HG02588 (cell line): Measurements from ENCODE around the gene PDE8A.
"Not testable (repeated sequence)": the region's sequence is repeated elsewhere in the genome, so short reads cannot be mapped to it uniquely, and the experiment has no call there.

ENCODE experiments used
- ATAC-seq: cut with Tn5 transposase; IDR thresholded peaks from one replicate; pipeline ENCODE4 v1.9.1; 2021; ENCODE audit warnings: mild to moderate bottlenecking, moderate library complexity; ENCODE audit not compliant: unreplicated experiment

The PDE8A gene

GRCh38 chr15:85008474-85009260, 27.0 kb downstream of the PDE8A start:
- ATAC-seq = no peak

GRCh38 chr15:85009435-85009834, 27.8 kb downstream of the PDE8A start:
- no peak for ATAC-seq

- ATAC-seq = no peak
These were observed 28.4 kb downstream of the PDE8A start for GRCh38 chr15:85010071-85010385.

- ATAC-seq = no peak
These were observed 28.9 kb downstream of the PDE8A start for GRCh38 chr15:85010386-85011159.

GRCh38 chr15:85011160-85011571, 29.5 kb downstream of the PDE8A start:
- ATAC-seq = no peak

- ATAC-seq = not testable (repeated sequence)
These were observed 30.1 kb downstream of the PDE8A start for GRCh38 chr15:85011724-85012123.

GRCh38 chr15:85013785-85014184, 32.1 kb downstream of the PDE8A start:
- no peak for ATAC-seq

GRCh38 chr15:85014932-85015331, 33.3 kb downstream of the PDE8A start:
- ATAC-seq = no peak

GRCh38 chr15:85016275-85016674, 34.6 kb downstream of the PDE8A start:
- no peak for ATAC-seq

GRCh38 chr15:85019815-85020590, 38.3 kb downstream of the PDE8A start:
- ATAC-seq = no peak

- no peak for ATAC-seq
These were observed 39.8 kb downstream of the PDE8A start for GRCh38 chr15:85021409-85021808.

- no peak for ATAC-seq
These were observed 41.3 kb downstream of the PDE8A start for GRCh38 chr15:85022860-85023403.

- no peak for ATAC-seq
These were observed 42.3 kb downstream of the PDE8A start for GRCh38 chr15:85024003-85024402.

GRCh38 chr15:85024509-85025336, 43.1 kb downstream of the PDE8A start:
- ATAC-seq = no peak

GRCh38 chr15:85025516-85026251, 44.0 kb downstream of the PDE8A start:
- no peak for ATAC-seq

- ATAC-seq = no peak
These were observed 44.8 kb downstream of the PDE8A start for GRCh38 chr15:85026304-85027032.

- ATAC-seq = no peak
These were observed 45.4 kb downstream of the PDE8A start for GRCh38 chr15:85027033-85027380.

- ATAC-seq = no peak
These were observed 45.8 kb downstream of the PDE8A start for GRCh38 chr15:85027421-85027820.

GRCh38 chr15:85028416-85028815, 46.8 kb downstream of the PDE8A start:
- ATAC-seq = no peak
